Right lung (tissue), 5 donors: ENCODE data around the gene GAP43. TPM values are rescaled to one million over a fixed set of nuclear protein-coding genes. Genes with fewer than 3 reads are reported as not detected.
A peak's percentile ranks its signal among the peaks of the same experiment; 100 is the strongest.
"Not testable (repeated sequence)": the region's sequence is repeated elsewhere in the genome, so short reads cannot be mapped to it uniquely, and the experiment has no call there.

ENCODE experiments used
- DNase-seq, 2 donors: peaks; one replicate each; pipeline ENCODE4 v3.0.0-alpha.2; 2013
- polyA plus RNA-seq, 5 donors: library from polyadenylated mRNA; unstranded; fragments of 120-200 nt; gene quantifications; one replicate each; pipeline versions ENCODE4 v1.2.1 to v1.2.3, GENCODE V29; 2013; ENCODE audit warnings: inconsistent platforms in 1 of 5, low replicate concordance in 1 of 5; ENCODE audit not compliant: insufficient read length in 5 of 5, insufficient read depth in 1 of 5

Gene GAP43
- polyA plus RNA-seq, 5 donors = 0.27 to 0.82 (median 0.70) TPM

- DNase-seq = no peak
Observed at GRCh38 chr3:115697263-115698053, 74.1 kb downstream of the GAP43 start.

GRCh38 chr3:115698851-115699591 lies 75.7 kb downstream of the GAP43 start:
- no peak for DNase-seq

- no peak for DNase-seq
Observed at GRCh38 chr3:115699706-115700105, 76.4 kb downstream of the GAP43 start.

GRCh38 chr3:115702598-115702997 lies 79.3 kb downstream of the GAP43 start:
- DNase-seq = no peak

GRCh38 chr3:115704661-115705338 lies 81.5 kb downstream of the GAP43 start:
- DNase-seq = no peak

GRCh38 chr3:115706311-115706829 lies 83.1 kb downstream of the GAP43 start:
- DNase-seq = no peak

GRCh38 chr3:115708540-115708939 lies 85.2 kb downstream of the GAP43 start:
- DNase-seq = no peak

GRCh38 chr3:115709093-115709492 lies 85.8 kb downstream of the GAP43 start:
- no peak for DNase-seq

GRCh38 chr3:115709931-115710330 lies 86.6 kb downstream of the GAP43 start:
- DNase-seq = no peak

- DNase-seq = no peak
Observed at GRCh38 chr3:115710799-115711198, 87.5 kb downstream of the GAP43 start.

- no peak for DNase-seq
Observed at GRCh38 chr3:115712871-115713270, 89.6 kb downstream of the GAP43 start.

GRCh38 chr3:115713284-115713683 lies 90.0 kb downstream of the GAP43 start:
- peak; percentile 45 to 52 for DNase-seq

- DNase-seq = peak; percentile 62 to 71
Observed at GRCh38 chr3:115715241-115715745, 92.0 kb downstream of the GAP43 start.

GRCh38 chr3:115720983-115721382 lies 97.7 kb downstream of the GAP43 start:
- no peak for DNase-seq

GRCh38 chr3:115725800-115726199 lies 102.5 kb downstream of the GAP43 start:
- no peak for DNase-seq

- no peak for DNase-seq
Observed at GRCh38 chr3:115727135-115727534, 103.8 kb downstream of the GAP43 start.

GRCh38 chr3:115728013-115728412 lies 104.7 kb downstream of the GAP43 start:
- DNase-seq = no peak

- not testable (repeated sequence) for DNase-seq
Observed at GRCh38 chr3:115736341-115736740, 113.0 kb downstream of the GAP43 start.

GRCh38 chr3:115741650-115742049 lies 118.3 kb downstream of the GAP43 start:
- DNase-seq = no peak

- DNase-seq = not testable (repeated sequence)
Observed at GRCh38 chr3:115744516-115744915, 121.2 kb downstream of the GAP43 start.

- DNase-seq = not testable (repeated sequence)
Observed at GRCh38 chr3:115752978-115753377, 129.7 kb downstream of the GAP43 start.
